NB4 (cell line): Measurements from ENCODE around the gene MMP19.

ENCODE experiments used
- CTCF ChIP-seq: IDR thresholded peaks from one replicate; pipeline ENCODE4 v1.5.1; 2012; ENCODE audit warnings: low read depth, low read length
- MAX ChIP-seq: IDR thresholded peaks from 2 replicates; pipeline ENCODE4 v1.6.1; 2011; ENCODE audit warnings: low read depth, low read length

DNA sequence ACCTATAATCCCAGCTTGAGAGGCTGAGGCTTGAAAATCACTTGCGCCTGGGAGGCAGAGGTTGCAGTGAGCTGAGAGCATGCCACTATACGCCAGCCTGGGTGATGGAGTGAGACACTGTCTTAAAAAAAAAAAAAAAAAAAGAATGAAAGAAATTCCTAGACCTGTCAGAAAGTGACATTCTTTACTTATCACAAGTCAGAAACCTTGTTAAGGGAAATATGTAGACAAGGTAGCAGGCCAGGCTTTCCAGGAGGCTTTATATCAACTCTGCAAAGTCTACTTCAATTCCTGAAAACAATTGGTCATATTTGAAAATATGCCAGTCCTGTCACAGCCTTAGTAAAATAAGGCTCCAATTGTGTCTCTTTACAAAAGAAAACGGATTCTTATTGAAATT is 19.1 kb upstream of the MMP19 start:
- TF ChIP-seq CTCF: no peak
- TF ChIP-seq MAX: no peak
